Measurements from ENCODE around the gene CRADD.
A peak's percentile ranks its signal among the peaks of the same experiment; 100 is the strongest.
"Not testable (repeated sequence)": the region's sequence is repeated elsewhere in the genome, so short reads cannot be mapped to it uniquely, and the experiment has no call there.

The CRADD gene

GRCh38 chr12:93762059-93762719 is 85.0 kb downstream of the CRADD start:
- no peak for DNase-seq

- no peak for DNase-seq
Measured at GRCh38 chr12:93762912-93763553, 85.9 kb downstream of the CRADD start.

GRCh38 chr12:93763746-93764147 is 86.6 kb downstream of the CRADD start:
- no peak for DNase-seq

- no peak for DNase-seq
Measured at GRCh38 chr12:93766371-93766770, 89.2 kb downstream of the CRADD start.

- DNase-seq: no peak
Measured at GRCh38 chr12:93766796-93767523, 89.8 kb downstream of the CRADD start.

GRCh38 chr12:93767524-93767863 is 90.3 kb downstream of the CRADD start:
- DNase-seq: no peak

- no peak for DNase-seq
Measured at GRCh38 chr12:93772003-93772700, 95.0 kb downstream of the CRADD start.

- no peak for DNase-seq
Measured at GRCh38 chr12:93773122-93773871, 96.1 kb downstream of the CRADD start.

- no peak for DNase-seq
Measured at GRCh38 chr12:93776581-93777018, 99.4 kb downstream of the CRADD start.

GRCh38 chr12:93777254-93777653 is 100.1 kb downstream of the CRADD start:
- no peak for DNase-seq

GRCh38 chr12:93778306-93778705 is 101.1 kb downstream of the CRADD start:
- DNase-seq: no peak

- no peak for DNase-seq
Measured at GRCh38 chr12:93778766-93779165, 101.6 kb downstream of the CRADD start.

GRCh38 chr12:93780101-93780641 is 103.0 kb downstream of the CRADD start:
- no peak for DNase-seq

- DNase-seq: not testable (repeated sequence)
Measured at GRCh38 chr12:93780886-93781285, 103.7 kb downstream of the CRADD start.

- not testable (repeated sequence) for DNase-seq
Measured at GRCh38 chr12:93781961-93782360, 104.8 kb downstream of the CRADD start.

GRCh38 chr12:93782853-93783252 is 105.7 kb downstream of the CRADD start:
- DNase-seq: no peak

- no peak for DNase-seq
Measured at GRCh38 chr12:93783832-93784231, 106.7 kb downstream of the CRADD start.

- DNase-seq: peak; percentile 95
Measured at GRCh38 chr12:93784339-93785086, 107.3 kb downstream of the CRADD start.

GRCh38 chr12:93785249-93786010 is 108.3 kb downstream of the CRADD start:
- no peak for DNase-seq

- no peak for DNase-seq
Measured at GRCh38 chr12:93786656-93787397, 109.7 kb downstream of the CRADD start.

Data from DMS79 (cell line).